GM10266 (cell line): Measurements from ENCODE around the gene PSMG3.

Experiments used
- DNase-seq: peaks from one replicate; pipeline ENCODE4 v3.0.0; 2012; ENCODE audit errors: extremely low spot score
- CTCF ChIP-seq: IDR thresholded peaks from 2 replicates; pipeline ENCODE4 v1.5.1; 2012; ENCODE audit warnings: mild to moderate bottlenecking, low read depth; ENCODE audit not compliant: control insufficient read depth, insufficient read depth; ENCODE audit errors: missing control alignments

Gene PSMG3

GRCh38 chr7:1550846-1551155 lies 19.0 kb downstream of the PSMG3 start:
- TF ChIP-seq CTCF = no peak
- no peak for DNase-seq

GRCh38 chr7:1550005-1550845 lies 19.6 kb downstream of the PSMG3 start:
- TF ChIP-seq CTCF = no peak
- DNase-seq = no peak

- no peak for TF ChIP-seq CTCF
- DNase-seq = no peak
Measured at GRCh38 chr7:1549357-1550004, 20.4 kb downstream of the PSMG3 start.

GRCh38 chr7:1548944-1549343 lies 20.9 kb downstream of the PSMG3 start:
- no peak for DNase-seq
- no peak for TF ChIP-seq CTCF

- DNase-seq = no peak
- peak; percentile 13 for TF ChIP-seq CTCF
Measured at GRCh38 chr7:1548438-1548831, 21.4 kb downstream of the PSMG3 start.

GRCh38 chr7:1547777-1548437 lies 21.9 kb downstream of the PSMG3 start:
- DNase-seq = no peak
- no peak for TF ChIP-seq CTCF
